Renal cortex interstitium (tissue), 11 donors: ENCODE measurements around the gene SCAP. TPM values are rescaled to one million over a fixed set of nuclear protein-coding genes. Genes with fewer than 3 reads are reported as not detected.

Source experiments
- DNase-seq, 11 donors: peaks; one replicate each; pipeline ENCODE4 v3.0.0-alpha.2; 2013; ENCODE audit warnings: low read depth in 9 of 11, low spot score in 4 of 11; ENCODE audit errors: extremely low read depth in 1 of 11
- polyA plus RNA-seq, 3 donors: library from polyadenylated mRNA; unstranded; fragments of 120-200 nt; gene quantifications; one replicate each; pipeline ENCODE4 v1.2.1, GENCODE V29; 2013; ENCODE audit not compliant: insufficient read length in 3 of 3

The SCAP gene
- polyA plus RNA-seq, 3 donors, result 68.2 to 89.0 (median 79.0) TPM

GRCh38 chr3:47444103-47444502, 31.6 kb downstream of the SCAP start:
- no peak for DNase-seq

GRCh38 chr3:47443611-47443995, 32.1 kb downstream of the SCAP start:
- DNase-seq, result no peak

DNA sequence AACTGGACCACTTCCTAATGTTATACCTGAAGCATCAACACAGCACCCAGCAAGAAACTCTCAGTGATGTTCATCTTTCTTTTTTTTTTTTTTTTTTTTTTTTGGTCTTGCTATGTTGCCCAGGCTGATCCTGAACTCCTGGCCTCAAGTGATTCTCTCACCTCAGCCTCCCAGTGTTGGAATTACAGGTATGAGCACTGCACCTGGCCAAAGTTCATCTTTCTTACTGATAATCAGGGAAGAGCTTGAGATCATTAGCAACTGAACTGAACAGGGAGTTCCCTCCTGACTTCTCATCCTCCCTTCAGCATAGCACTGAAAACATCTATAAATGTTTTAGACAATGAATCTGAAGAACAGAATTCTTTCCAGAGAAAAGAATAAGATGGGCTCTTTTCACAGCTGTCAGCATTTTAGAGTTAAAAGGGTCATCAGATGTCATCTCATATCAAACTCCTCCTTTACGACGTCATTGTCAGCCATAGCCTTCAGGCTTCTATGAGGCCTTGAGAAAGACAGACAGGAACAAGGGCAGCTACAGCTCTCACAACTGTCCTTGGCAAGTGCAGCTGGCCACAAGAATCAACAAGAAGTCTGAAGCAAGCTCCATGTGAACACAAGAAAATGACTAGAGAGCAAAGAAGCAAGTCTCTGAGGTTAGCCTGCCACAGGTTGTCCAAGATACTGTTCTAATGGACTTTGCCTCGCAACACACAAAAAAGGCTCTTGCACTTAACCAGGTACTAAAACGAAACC, 33.8 kb downstream of the SCAP start:
- peak in 1 of 11 donors; percentile 13 for DNase-seq

GRCh38 chr3:47440131-47440530, 35.6 kb downstream of the SCAP start:
- DNase-seq, result no peak

- DNase-seq, result no peak
Measured at GRCh38 chr3:47436180-47436579, 39.6 kb downstream of the SCAP start.

GRCh38 chr3:47434849-47435248, 40.9 kb downstream of the SCAP start:
- DNase-seq, result no peak

DNA sequence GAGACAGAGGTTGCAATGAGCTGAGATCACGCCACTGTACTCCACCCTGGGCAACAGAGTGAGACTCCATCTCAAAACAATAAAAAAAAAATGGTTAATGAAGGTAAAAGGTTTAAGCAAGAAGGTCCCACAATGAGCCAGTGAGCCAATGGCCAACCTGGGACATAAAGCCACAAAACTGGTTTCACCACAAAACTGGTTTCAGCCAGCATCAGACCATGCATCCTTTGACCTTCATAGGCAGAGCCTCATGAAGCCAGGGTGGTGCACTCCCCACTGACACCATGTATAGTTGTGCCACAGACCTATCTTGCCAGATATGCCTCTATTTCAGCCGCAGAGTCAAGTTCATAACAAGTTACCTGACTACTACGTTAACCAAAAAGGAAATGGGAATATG, 41.9 kb downstream of the SCAP start:
- peak in 1 of 11 donors; percentile 12 for DNase-seq

- no peak for DNase-seq
Measured at GRCh38 chr3:47432673-47433072, 43.1 kb downstream of the SCAP start.

- no peak for DNase-seq
Measured at GRCh38 chr3:47431225-47431624, 44.5 kb downstream of the SCAP start.

DNA sequence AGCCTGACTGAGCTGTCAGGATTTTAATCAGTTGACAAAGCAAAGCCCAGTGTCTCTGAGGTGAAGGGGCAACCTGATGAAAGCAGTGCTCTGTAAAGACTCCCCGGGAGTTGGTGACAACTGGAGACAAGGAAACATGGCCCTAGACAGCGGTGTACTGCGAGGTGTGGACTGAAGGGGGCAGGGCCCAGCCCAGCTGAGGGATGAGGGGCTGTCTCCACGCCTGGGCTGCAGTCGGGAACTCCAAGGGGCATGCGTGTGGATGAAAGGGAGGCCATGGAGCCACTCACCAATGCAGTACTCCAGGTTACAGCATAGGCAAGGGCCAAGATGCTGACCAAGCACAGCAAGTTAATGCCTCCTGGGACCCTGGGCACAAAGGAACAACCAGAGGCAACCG, 45.1 kb downstream of the SCAP start:
- no peak for DNase-seq

DNA sequence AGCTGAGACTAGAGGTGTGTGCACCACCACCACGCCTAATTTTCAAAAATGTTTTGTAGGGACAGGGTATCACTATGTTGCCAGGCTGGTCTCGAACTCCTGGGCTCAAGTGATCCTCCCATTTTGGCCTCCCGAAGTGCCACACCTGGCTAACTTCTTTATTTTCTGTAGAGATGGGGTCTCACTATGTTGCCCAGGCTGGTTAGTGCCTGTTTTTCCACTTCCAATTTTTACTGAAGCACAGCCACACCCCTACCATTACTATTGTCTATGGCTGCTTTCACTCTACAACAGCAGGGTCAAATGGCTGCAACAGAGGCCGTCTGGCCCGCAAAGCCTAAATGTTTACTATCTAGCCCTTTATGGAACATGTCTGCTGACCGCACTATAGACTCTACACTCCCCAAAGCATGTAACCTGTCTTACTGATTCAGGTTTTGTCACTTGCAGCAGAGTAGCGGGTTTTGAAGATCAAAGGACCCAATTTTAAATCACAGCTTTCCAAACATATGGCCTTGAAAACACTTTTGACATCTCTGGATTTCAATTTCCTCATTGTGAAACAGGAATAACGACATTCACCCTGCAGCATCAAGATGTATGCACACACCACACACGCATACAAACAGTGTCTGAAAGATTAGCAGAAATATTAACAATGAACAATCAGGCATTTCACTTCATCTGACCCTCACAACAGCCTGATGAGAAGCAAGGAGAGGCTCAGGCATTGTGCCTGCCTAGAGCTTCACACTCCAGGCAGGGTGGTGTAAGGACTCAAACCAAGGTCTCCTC, 46.1 kb downstream of the SCAP start:
- DNase-seq, result no peak

DNA sequence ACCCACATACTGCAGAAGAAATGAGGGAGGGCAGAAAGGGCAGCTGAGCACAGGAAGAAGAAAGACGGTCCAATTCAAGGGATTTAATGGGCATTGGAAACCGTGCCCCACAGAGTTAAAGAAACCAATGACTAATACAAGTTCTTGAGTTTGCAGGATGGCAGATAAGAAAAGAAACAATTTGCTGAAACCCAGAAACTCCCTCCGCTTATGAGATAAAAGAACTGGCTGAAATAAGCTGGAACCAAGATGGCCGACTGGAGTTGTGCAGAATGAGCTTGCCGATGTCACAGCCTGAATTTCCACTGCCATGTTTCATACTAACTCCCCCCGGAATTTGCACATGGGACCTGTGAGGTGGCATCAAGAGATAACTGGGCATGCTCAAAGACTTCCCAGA, 47.1 kb downstream of the SCAP start:
- DNase-seq, result no peak

- DNase-seq, result no peak
Measured at GRCh38 chr3:47427866-47428265, 47.9 kb downstream of the SCAP start.

DNA sequence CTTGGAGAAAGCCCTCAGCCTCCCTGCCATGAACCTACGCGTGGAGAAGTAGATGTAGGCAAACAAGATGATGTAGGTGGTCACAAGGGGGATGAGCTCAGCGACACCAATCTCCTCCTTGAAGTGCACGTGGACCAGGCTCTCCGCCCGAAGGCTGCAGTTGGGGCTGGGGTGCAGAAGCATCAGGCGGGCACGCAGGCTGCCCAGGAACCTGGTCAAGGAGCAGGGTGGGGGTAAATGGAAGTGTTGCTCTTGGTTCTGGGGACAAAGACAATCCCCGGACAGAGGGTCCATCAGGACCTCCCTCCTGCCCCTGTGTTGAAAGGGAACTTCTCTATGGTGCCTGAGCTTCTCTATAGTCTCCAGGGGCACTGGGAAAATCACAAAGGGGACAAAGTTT, 49.8 kb downstream of the SCAP start:
- DNase-seq, result no peak

DNA sequence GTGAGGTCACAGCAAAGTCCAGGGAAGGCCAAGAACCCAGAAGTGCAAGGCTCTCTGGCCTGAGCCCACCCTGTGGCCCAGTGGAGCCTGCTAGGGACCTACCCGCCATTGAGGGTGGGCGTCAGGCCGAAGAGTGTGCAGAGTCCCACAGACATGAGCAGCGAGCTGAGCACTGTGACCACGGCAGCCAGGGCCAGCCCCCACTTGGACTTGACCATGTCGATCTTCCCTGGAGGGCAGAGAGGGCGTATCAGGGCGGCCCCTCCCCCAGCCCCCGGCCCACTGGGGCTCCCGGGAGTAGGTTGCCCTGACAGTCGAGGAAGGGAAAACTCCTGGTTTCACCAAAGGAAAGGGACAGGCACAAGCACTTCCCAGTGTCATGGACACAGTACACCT, 50.4 kb downstream of the SCAP start:
- no peak for DNase-seq

GRCh38 chr3:47424434-47425382, 51.0 kb downstream of the SCAP start:
- DNase-seq, result no peak

GRCh38 chr3:47423548-47424145, 52.1 kb downstream of the SCAP start:
- DNase-seq, result no peak

DNA sequence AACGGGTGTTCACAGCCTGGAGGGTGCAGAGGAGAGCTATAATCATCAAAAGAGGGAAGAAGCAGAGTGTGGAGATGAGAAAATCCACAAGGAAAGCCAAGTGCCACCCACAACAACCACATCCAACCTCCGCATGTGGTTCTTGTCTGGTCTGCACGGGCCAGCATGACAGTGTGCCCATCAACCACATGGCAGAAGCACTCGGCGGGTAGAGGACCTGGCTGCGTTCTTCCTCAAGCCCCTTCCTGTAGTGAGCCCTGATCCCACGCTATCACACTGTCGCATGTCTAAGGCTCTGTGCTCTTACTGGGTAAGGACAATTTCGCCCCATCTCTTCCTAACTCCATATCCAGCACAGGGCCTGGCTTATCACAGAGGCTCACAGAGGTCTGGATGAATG, 53.0 kb downstream of the SCAP start:
- no peak for DNase-seq
